Natural killer cell (primary cell): ENCODE data around the gene GALNT5. TPM values are rescaled to one million over a fixed set of nuclear protein-coding genes. Genes with fewer than 3 reads are reported as not detected.

Experiments
- ATAC-seq, 3 donors: fragments of 150-1000 bp in 2 of 3; fragments of 200-7000 bp in 1 of 3; cut with Tn5 transposase; 1 replicate in 1 of 3; 2 replicates in 2 of 3; pipeline ENCODE4 v1.10.0; 2021; ENCODE audit warnings: mild to moderate bottlenecking in 2 of 3, moderate library complexity in 2 of 3
- DNase-seq, 2 donors: peaks; one replicate each; pipeline versions ENCODE4 v3.0.0 to v3.0.0-alpha.2; 2013 to 2021; ENCODE audit warnings: mixed read lengths in 1 of 2
- H3K27ac ChIP-seq: one replicate; pipeline ENCODE4 v1.5.1; 2013; ENCODE audit warnings: mild to moderate bottlenecking, low read length
- H3K27me3 ChIP-seq: one replicate; pipeline ENCODE4 v1.6.1; 2013; ENCODE audit warnings: low read length; ENCODE audit not compliant: control insufficient read depth, insufficient read depth
- H3K36me3 ChIP-seq: one replicate; pipeline ENCODE4 v1.6.1; 2013; ENCODE audit warnings: low read length; ENCODE audit not compliant: control insufficient read depth, insufficient read depth
- H3K4me1 ChIP-seq: one replicate; pipeline ENCODE4 v1.6.1; 2013; ENCODE audit warnings: low read length; ENCODE audit not compliant: control insufficient read depth, insufficient read depth
- H3K4me3 ChIP-seq: one replicate; pipeline ENCODE4 v1.5.1; 2013; ENCODE audit warnings: low read length
- H3K9me3 ChIP-seq: one replicate; pipeline ENCODE4 v1.6.1; 2013; ENCODE audit warnings: low read length; ENCODE audit not compliant: control insufficient read depth, insufficient read depth
- H3K27ac Mint-ChIP-seq, 2 donors: one replicate each; pipeline ENCODE4 v1.8.0; 2022; ENCODE audit warnings: mild to moderate bottlenecking in 2 of 2, mixed read lengths in 2 of 2, moderate library complexity in 1 of 2
- H3K27me3 Mint-ChIP-seq, 2 donors: one replicate each; pipeline ENCODE4 v1.8.0; 2022; ENCODE audit warnings: low read depth in 2 of 2, mixed read lengths in 2 of 2
- H3K36me3 Mint-ChIP-seq: one replicate; pipeline ENCODE4 v1.8.0; 2022; ENCODE audit warnings: mixed read lengths
- H3K4me1 Mint-ChIP-seq, 2 donors: one replicate each; pipeline ENCODE4 v1.8.0; 2022; ENCODE audit warnings: mixed read lengths in 2 of 2
- H3K4me3 Mint-ChIP-seq: one replicate; pipeline ENCODE4 v1.8.0; 2022; ENCODE audit warnings: mild to moderate bottlenecking, moderate library complexity, mixed read lengths
- H3K9me3 Mint-ChIP-seq, 2 donors: one replicate each; pipeline ENCODE4 v1.8.0; 2022; ENCODE audit warnings: mixed read lengths in 2 of 2
- WGBS: methylation state at CpG from one replicate; pipeline ENCODE4 v1.1.7; 2013; ENCODE audit warnings: missing lambda C conversion rate; ENCODE audit not compliant: insufficient coverage; 5-methylcytosine and 5-hydroxymethylcytosine counted together
- intact Hi-C: fragments of 100-400 bp; cut with micrococcal nuclease; formaldehyde crosslinking; loops from one replicate; pipeline ENCODE4 v1.14.2; 2022
- total RNA-seq, 4 donors: library from RNA; stranded (reverse); fragments of 120-200 nt in 1 of 4; gene quantifications; one replicate each; pipeline versions ENCODE4 v1.2.3 to v1.2.4, GENCODE V29; 2013 to 2022
- TF ChIP-seq, protein P1 (sequence below): fragments of 200-600 bp; IDR thresholded peaks from one replicate; pipeline ENCODE4 v1.8.0; 2022; ENCODE audit warnings: antibody characterized with exemption

Gene GALNT5
- total RNA-seq, 3 donors from 2014 or later (not counting 1 experiment from before 2014, with no cell fraction given) = not detected

DNA sequence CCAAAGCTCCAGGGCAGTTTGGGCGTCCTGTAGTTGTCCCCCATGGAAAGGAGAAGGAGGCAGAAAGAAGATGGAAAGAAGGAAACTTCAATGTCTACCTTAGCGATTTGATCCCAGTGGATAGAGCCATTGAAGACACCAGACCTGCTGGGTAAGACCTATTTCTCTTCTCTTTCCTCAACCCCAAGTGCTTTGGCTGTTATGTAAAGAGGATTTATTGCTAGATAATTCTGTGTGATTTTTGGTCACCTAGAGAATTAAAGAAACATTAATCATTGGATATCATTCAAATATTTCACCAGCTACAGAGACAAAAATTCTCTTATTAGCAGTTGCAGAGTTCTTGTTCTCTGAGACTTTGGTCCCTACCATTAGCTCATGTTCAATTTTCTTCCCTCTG, 1.9 kb downstream of the GALNT5 start:
- ATAC-seq (no peak), DNase-seq (no peak)
- Mint-ChIP-seq H3K36me3 (no peaks in the 10 kb centered on the region), H3K27me3 (peaks cover 6 to 22% of the 10 kb centered on the region in 2 donors), H3K4me3 (no peak overlapping the region), H3K27ac (no peak overlapping the region), H3K4me1 (peaks cover 0 to 6% of the 10 kb centered on the region in 2 donors), H3K9me3 (no peaks in the 10 kb centered on the region)
- 94% methylated on average over 1 of the region's 2 CpGs for WGBS
- no peak overlapping the region for H3K27ac ChIP-seq
- no peaks in the 10 kb centered on the region for H3K9me3 ChIP-seq
- no peaks in the 10 kb centered on the region for H3K4me1 ChIP-seq
- intact Hi-C loops = no loop called here
- no peak overlapping the region for H3K4me3 ChIP-seq
- H3K36me3 ChIP-seq = no peaks in the 10 kb centered on the region
- TF ChIP-seq, protein P1, sequence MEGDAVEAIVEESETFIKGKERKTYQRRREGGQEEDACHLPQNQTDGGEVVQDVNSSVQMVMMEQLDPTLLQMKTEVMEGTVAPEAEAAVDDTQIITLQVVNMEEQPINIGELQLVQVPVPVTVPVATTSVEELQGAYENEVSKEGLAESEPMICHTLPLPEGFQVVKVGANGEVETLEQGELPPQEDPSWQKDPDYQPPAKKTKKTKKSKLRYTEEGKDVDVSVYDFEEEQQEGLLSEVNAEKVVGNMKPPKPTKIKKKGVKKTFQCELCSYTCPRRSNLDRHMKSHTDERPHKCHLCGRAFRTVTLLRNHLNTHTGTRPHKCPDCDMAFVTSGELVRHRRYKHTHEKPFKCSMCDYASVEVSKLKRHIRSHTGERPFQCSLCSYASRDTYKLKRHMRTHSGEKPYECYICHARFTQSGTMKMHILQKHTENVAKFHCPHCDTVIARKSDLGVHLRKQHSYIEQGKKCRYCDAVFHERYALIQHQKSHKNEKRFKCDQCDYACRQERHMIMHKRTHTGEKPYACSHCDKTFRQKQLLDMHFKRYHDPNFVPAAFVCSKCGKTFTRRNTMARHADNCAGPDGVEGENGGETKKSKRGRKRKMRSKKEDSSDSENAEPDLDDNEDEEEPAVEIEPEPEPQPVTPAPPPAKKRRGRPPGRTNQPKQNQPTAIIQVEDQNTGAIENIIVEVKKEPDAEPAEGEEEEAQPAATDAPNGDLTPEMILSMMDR = no peak
- H3K27me3 ChIP-seq = no peaks in the 10 kb centered on the region

DNA sequence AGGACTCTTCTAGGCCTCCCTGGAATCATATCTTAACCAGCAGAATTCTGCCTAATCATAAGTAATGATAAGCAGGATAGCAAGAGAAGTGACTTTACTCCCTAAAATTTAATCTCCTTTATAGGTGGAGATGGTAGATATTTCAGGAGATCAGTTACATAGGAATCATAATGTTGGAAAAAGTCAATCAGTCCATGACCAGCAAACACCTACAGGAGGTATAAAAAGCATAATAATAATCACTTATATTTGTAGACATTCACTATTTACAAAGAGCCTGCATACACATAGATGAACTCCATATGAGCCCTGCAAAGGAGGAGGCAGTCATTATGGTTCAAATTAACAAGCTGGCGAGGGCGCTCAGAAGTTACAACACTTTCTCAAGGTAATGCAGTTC, 2.5 kb downstream of the GALNT5 start:
- Mint-ChIP-seq H3K9me3 (no peaks in the 10 kb centered on the region), H3K27ac (no peak overlapping the region), H3K27me3 (peaks cover 6 to 22% of the 10 kb centered on the region in 2 donors), H3K36me3 (no peaks in the 10 kb centered on the region), H3K4me1 (peaks cover 0 to 6% of the 10 kb centered on the region in 2 donors), H3K4me3 (no peak overlapping the region)
- WGBS = 100% methylated on average over 2 of the region's 2 CpGs
- TF ChIP-seq, protein P1 = no peak
- no peak for DNase-seq
- H3K4me1 ChIP-seq = no peaks in the 10 kb centered on the region
- no peaks in the 10 kb centered on the region for H3K27me3 ChIP-seq
- no peak overlapping the region for H3K4me3 ChIP-seq
- H3K27ac ChIP-seq = no peak overlapping the region
- H3K36me3 ChIP-seq = no peaks in the 10 kb centered on the region
- no peaks in the 10 kb centered on the region for H3K9me3 ChIP-seq
- intact Hi-C loops = no loop called here
- no peak for ATAC-seq

DNA sequence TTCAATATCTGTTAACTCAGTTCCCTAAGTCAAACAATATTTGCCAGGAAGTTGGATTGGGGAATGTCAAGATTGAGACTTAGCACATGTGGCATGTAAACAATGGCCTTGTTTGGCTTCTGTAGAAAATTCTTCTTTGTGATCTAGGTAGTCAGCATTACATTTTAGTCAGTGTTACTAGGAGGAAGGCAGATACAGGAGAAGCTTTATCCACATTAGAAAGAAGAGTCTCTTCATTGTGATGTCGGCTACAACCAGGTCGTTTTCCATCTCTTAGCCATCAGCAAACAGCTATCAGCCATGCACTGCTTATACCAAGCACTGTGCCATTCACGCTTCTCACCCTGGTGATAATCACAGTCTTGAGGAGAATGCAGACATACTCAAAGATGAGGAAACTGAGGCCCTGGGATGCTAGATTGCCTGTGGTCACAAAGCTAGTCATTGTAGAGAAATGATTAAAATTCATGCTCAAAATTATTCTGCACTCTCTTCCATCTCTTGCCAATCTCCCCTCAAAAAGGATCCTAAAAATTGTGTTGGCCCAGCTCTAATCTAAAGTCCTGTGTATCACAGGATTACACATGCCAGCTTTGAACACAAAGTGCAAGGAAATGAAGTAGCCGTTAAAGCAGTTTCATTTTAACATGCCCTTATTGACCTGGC, 3.2 kb downstream of the GALNT5 start:
- ATAC-seq = no peak
- H3K9me3 Mint-ChIP-seq = no peaks in the 10 kb centered on the region
- 73% methylated on average over 4 of the region's 4 CpGs for WGBS

More for the DNA sequence above, 3.2 kb downstream of the GALNT5 start:
- intact Hi-C loops = no loop called here
- no peak overlapping the region for H3K27ac ChIP-seq
- Mint-ChIP-seq H3K4me3 (no peak overlapping the region), H3K36me3 (no peaks in the 10 kb centered on the region), H3K27me3 (peaks cover 6 to 17% of the 10 kb centered on the region in 2 donors), H3K27ac (no peak overlapping the region), H3K4me1 (peaks cover 0 to 6% of the 10 kb centered on the region in 2 donors)
- no peak overlapping the region for H3K4me3 ChIP-seq
- TF ChIP-seq, protein P1 = no peak
- H3K9me3 ChIP-seq = no peaks in the 10 kb centered on the region
- H3K27me3 ChIP-seq = no peaks in the 10 kb centered on the region
- H3K4me1 ChIP-seq = no peaks in the 10 kb centered on the region
- no peak for DNase-seq
- H3K36me3 ChIP-seq = no peaks in the 10 kb centered on the region
